Loucy (cell line): Measurements from ENCODE around the gene BCL2L14.
"Not testable (repeated sequence)": the region's sequence is repeated elsewhere in the genome, so short reads cannot be mapped to it uniquely, and the experiment has no call there.

ENCODE experiments used
- H2AFZ ChIP-seq: fragments of 200-600 bp; sonication (generic); 2 replicates; pipeline ENCODE4 v1.6.0; 2016; ENCODE audit warnings: antibody characterized with exemption, mild to moderate bottlenecking, low read length, moderate library complexity
- H3F3A ChIP-seq: fragments of 200-600 bp; 2 replicates; pipeline ENCODE4 v1.6.0; 2016; ENCODE audit warnings: antibody characterized with exemption, low read depth, mild to moderate bottlenecking
- H3K27me3 ChIP-seq: fragments of 200-600 bp; sonication (generic); 2 replicates; pipeline ENCODE4 v1.6.1; 2014; ENCODE audit warnings: low read length, mild to moderate bottlenecking; ENCODE audit not compliant: insufficient read depth, poor library complexity, severe bottlenecking
- H3K36me3 ChIP-seq: fragments of 200-600 bp; sonication (generic); 2 replicates; pipeline ENCODE4 v1.6.1; 2016; ENCODE audit warnings: low read length; ENCODE audit not compliant: insufficient read depth
- H3K4me1 ChIP-seq: fragments of 200-600 bp; sonication (generic); 2 replicates; pipeline ENCODE4 v1.5.1; 2014; ENCODE audit warnings: low read length, mild to moderate bottlenecking; ENCODE audit not compliant: insufficient read depth, poor library complexity, severe bottlenecking
- H3K4me2 ChIP-seq: fragments of 200-600 bp; sonication (generic); 2 replicates; pipeline ENCODE4 v1.6.0; 2014; ENCODE audit warnings: antibody characterized with exemption, low read length, low read depth, mild to moderate bottlenecking; ENCODE audit not compliant: poor library complexity, severe bottlenecking
- H3K4me3 ChIP-seq: fragments of 200-600 bp; sonication (generic); 2 replicates; pipeline ENCODE4 v1.5.1; 2014; ENCODE audit warnings: low read length, mild to moderate bottlenecking, mixed read lengths; ENCODE audit not compliant: poor library complexity, severe bottlenecking
- H3K79me2 ChIP-seq: fragments of 200-600 bp; sonication (generic); 2 replicates; pipeline ENCODE4 v1.6.1; 2014; ENCODE audit warnings: low read length; ENCODE audit not compliant: insufficient read depth
- H3K9ac ChIP-seq: fragments of 200-600 bp; sonication (generic); 2 replicates; pipeline ENCODE4 v1.6.0; 2014; ENCODE audit warnings: mild to moderate bottlenecking, low read depth, low read length, moderate library complexity; ENCODE audit not compliant: poor library complexity, severe bottlenecking
- H3K9me2 ChIP-seq: fragments of 200-600 bp; sonication (generic); replicated peaks from 2 replicates; pipeline ENCODE4 v1.6.1; 2016; ENCODE audit warnings: low read depth, low read length, mixed read lengths
- H3K9me3 ChIP-seq: fragments of 200-600 bp; sonication (generic); 2 replicates; pipeline ENCODE4 v1.6.1; 2014; ENCODE audit warnings: mild to moderate bottlenecking, antibody characterized with exemption, low read length, low read depth; ENCODE audit not compliant: insufficient read depth
- H4K20me1 ChIP-seq: fragments of 200-600 bp; sonication (generic); 2 replicates; pipeline ENCODE4 v1.6.0; 2014; ENCODE audit warnings: antibody characterized with exemption, low read length, mild to moderate bottlenecking; ENCODE audit not compliant: insufficient read depth, poor library complexity, severe bottlenecking
- CTCF ChIP-seq: fragments of 200-600 bp; sonication (generic); conservative IDR thresholded peaks from 2 replicates; pipeline ENCODE4 v1.5.1; 2014; ENCODE audit warnings: mild to moderate bottlenecking, antibody characterized with exemption, low read length
- EZH2phosphoT487 ChIP-seq: fragments of 200-600 bp; IDR thresholded peaks from 2 replicates; pipeline ENCODE4 v1.6.1; 2018; ENCODE audit warnings: antibody characterized with exemption, mild to moderate bottlenecking, moderate library complexity, borderline replicate concordance

BCL2L14 gene

DNA sequence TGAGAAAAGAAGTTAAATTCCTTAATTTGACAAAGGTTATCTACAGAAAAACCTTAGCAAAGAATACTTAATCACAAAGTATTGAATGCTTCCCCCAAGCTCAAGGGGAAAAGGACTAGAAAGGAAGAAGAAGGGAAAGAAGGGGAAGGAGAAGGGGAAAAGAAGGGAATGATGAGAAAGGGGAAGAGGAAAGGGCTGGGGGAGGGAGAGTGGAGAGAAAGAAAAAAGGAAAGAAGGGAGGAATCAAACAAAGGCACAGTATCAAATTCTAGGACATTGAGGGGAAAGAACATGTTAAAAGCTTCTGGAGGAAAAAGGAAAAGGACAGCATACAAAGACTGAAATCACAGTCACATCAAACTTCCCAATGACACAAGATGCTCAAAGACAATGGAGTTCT lies 70.3 kb downstream of the BCL2L14 start:
- Histone ChIP-seq H3K27me3 (no peaks in the 10 kb centered on the region), H3F3A (no peaks in the 10 kb centered on the region), H3K4me2 (no peak overlapping the region), H4K20me1 (no peaks in the 10 kb centered on the region), H2AFZ (no peak overlapping the region), H3K9me2 (no peaks in the 10 kb centered on the region), H3K9ac (no peak overlapping the region), H3K9me3 (no peaks in the 10 kb centered on the region), H3K4me1 (no peaks in the 10 kb centered on the region), H3K79me2 (no peaks in the 10 kb centered on the region), H3K36me3 (no peaks in the 10 kb centered on the region), H3K4me3 (no peak overlapping the region)
- TF ChIP-seq EZH2phosphoT487, result no peak
- TF ChIP-seq CTCF, result no peak

DNA sequence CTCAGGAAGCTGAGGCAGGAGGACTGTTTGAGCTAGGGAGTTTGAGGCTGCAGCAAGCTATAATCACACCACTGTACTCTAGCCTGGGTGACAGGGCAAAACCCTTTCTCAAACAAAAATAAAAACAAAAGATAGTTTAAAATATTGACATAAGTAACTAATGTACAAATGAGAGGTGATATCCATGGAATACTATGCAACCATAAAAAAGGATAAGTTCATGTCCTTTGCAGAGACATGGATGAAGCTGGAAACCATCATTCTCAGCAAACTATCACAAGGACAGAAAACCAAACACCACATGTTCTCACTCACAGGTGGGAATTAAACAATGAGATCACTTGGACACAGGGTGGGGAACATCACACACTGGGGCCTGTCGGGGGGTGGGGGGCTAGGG lies 73.8 kb downstream of the BCL2L14 start:
- not testable (repeated sequence) for H3K27me3 ChIP-seq, H3K4me1 ChIP-seq, H2AFZ ChIP-seq, H3F3A ChIP-seq, H3K9ac ChIP-seq, H4K20me1 ChIP-seq, H3K79me2 ChIP-seq, H3K36me3 ChIP-seq, H3K4me3 ChIP-seq, H3K9me3 ChIP-seq, H3K9me2 ChIP-seq, H3K4me2 ChIP-seq

DNA sequence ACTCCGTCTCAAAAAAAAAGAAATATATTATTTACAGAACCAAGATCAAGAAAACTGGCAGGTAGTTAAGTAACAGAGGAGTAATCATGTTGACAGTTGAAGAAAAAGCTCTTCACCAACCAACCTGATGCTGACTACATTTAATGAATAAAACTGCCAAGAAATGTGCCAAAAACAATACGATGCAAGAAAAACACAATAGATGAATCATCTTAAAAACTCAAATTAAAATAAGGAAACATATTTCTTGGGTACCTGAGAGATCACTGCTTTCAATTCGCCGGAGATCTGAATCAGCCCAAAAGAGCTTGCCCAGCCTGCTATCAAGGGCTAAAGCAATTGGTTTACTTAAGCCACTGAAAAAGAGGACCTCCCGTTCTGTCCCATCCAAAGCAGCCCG lies 76.4 kb downstream of the BCL2L14 start:
- Histone ChIP-seq H3K9me2 (no peaks in the 10 kb centered on the region), H3K27me3 (no peaks in the 10 kb centered on the region), H3K79me2 (no peaks in the 10 kb centered on the region), H3K4me2 (no peak overlapping the region), H3K9me3 (no peaks in the 10 kb centered on the region), H3K36me3 (no peaks in the 10 kb centered on the region), H3K4me1 (no peaks in the 10 kb centered on the region), H3K9ac (no peak overlapping the region), H4K20me1 (no peaks in the 10 kb centered on the region), H3K4me3 (no peak overlapping the region), H3F3A (no peaks in the 10 kb centered on the region), H2AFZ (no peak overlapping the region)
- TF ChIP-seq CTCF (no peak), EZH2phosphoT487 (no peak)
